ENCODE results near the gene PVALEF.

- TF ChIP-seq ZNF274 (IDR thresholded peaks at IDR 0.05; ENCODE audit: low read depth, low read length) (no peak), SUZ12 (IDR thresholded peaks at IDR 0.05; ENCODE audit: extremely low read depth, insufficient read depth, insufficient read length) (no peak), YY1 (IDR thresholded peaks at IDR 0.05; ENCODE audit: insufficient read depth, insufficient read length) (no peak)
These were observed 16.7 kb upstream of the PVALEF start for GRCh38 chr17:81148571-81148970.

All from NT2/D1 (cell line).